GM18526 (cell line): ENCODE measurements around the gene NKX1-1.

Experiments used
- POLR2A ChIP-seq: IDR thresholded peaks from 3 replicates; pipeline ENCODE4 v1.6.1; 2011; ENCODE audit not compliant: insufficient read length; ENCODE audit errors: extremely low read depth

The NKX1-1 gene

GRCh38 chr4:1410491-1411325, 4.5 kb upstream of the NKX1-1 start:
- no peak for TF ChIP-seq POLR2A

DNA sequence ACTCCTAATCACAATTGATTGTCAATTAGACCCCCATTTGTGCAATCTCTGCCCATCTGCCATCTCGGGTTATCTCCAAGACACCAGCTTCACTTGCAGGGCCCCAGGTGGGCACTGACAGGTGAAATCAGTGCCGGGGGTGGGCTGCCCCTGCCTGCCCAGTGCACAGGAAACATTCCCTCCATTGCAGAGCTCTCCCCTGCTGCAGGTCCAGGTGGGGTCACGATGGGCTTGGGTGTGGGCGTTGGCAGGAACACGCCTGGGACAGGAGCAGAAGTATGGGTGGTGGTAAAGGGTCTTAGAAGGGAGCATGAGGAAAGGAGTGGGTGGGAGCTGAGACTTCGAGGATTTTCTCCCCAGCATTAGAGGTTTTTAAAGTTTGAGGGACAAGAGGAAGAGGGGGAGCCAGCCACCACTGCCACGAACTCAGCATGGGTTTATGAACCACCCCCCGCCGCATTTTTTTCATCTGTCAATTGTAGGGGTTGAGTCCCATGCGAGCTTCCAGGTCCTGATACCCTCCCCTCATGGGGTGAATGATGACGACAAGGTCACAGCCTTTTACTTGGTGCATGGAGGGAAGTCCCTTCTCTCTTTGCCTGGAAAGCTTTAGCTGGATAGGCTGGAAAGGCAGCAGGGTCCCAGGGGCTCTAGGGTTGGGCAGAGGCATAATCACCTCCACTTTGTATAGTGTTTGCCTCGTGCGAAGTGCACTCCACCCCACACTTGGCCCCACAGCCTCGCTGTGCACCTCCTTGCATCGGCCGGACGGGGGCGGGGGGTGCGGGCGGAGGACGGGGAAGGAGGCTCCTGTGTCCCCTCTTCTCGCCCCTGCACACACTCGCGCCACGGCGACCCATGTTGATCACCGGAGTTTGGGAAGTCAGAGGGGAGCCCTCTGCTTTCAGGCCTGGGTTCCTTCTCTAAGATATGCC, 3.5 kb upstream of the NKX1-1 start:
- no peak for TF ChIP-seq POLR2A

- no peak for TF ChIP-seq POLR2A
Measured at GRCh38 chr4:1409079-1409478, 2.8 kb upstream of the NKX1-1 start.

GRCh38 chr4:1408418-1408817, 2.2 kb upstream of the NKX1-1 start:
- no peak for TF ChIP-seq POLR2A

DNA sequence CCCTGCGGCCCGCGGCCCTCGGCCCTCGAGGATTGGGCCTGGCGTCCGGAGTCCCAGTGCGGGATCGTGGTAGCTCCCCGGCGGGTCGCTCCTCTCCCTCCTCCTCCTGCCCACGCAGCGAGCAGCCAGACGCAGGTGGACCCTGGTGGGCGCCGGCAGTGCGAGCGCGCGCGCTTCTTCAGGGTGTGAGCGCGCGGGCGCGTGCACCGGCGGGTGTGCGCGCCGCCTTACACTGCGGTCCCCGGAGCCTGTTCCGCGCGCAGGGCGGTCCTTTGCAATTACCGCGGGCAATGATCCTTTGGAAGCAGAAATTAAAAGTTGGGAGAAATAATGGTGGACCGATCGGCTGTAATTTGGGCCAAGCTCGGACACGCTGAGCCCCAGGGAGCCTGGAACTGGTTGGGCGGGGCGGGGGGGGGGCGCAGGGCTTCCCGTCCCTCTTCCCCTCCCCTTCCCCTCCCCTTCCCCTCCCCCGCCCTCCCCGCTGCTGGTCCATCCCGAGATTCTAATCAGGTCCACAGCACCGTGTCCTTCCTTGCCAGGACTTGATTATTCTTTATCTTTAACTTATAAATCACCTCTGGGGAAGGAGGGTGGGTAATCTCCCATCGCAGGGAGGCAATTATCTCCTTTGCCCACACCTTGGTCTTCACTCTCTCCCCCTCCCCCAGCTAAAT, 1.6 kb upstream of the NKX1-1 start:
- no peak for TF ChIP-seq POLR2A

GRCh38 chr4:1406981-1407656, 877 bp upstream of the NKX1-1 start:
- TF ChIP-seq POLR2A = no peak

GRCh38 chr4:1405636-1406393, 427 bp downstream of the NKX1-1 start:
- TF ChIP-seq POLR2A = no peak

- TF ChIP-seq POLR2A = no peak
Measured at GRCh38 chr4:1405254-1405635, 997 bp downstream of the NKX1-1 start.

- no peak for TF ChIP-seq POLR2A
Measured at GRCh38 chr4:1404573-1405253, 1.5 kb downstream of the NKX1-1 start.

DNA sequence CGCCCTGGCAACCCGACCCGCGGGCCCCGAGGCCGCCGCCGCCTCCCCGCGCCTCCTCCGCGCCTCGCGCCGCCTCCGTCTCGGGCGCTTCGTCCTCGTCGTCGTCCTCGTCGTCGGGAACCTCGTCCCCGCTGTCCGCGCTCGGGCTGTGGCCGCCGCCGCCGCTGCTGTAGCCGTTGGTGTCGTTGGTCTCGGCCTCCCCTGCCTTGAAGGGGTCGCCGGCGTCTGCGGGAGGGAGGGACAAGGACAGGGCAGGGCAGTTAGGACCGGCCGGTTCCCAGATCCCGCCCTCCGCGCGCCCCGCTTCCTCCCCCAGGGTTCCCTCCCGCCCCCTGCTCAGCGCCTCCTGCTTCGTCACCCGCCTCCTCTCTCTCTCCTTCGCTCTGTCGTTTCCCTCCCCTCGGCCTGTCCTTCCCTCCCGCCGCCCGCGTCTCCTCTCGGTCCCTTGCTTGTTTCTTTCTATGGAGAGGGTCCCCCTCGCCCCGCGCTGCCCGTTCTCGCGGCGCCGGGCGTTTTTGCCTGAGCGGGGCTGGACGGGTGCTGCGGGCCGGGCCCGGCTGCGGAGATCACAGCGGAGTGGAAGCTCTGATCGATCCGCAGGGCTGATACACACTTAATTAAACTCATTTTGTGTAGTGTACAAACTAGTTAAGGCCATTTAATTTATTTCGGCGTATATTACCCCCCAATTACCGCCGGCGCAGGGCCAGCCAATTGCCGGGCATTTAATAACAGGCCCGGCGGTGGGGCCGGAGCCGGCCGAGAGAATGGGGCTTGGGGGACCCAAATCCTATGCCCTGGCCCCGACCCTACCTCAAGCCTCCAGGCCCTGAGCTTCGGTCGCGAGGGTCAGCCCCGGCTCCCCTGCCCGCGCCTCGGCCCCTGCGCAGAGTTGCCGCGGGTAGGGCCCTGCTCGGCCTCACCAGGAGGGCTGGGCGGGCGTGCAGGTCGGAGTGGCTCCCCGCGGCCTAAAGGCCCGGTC, 2.4 kb downstream of the NKX1-1 start:
- TF ChIP-seq POLR2A = no peak

DNA sequence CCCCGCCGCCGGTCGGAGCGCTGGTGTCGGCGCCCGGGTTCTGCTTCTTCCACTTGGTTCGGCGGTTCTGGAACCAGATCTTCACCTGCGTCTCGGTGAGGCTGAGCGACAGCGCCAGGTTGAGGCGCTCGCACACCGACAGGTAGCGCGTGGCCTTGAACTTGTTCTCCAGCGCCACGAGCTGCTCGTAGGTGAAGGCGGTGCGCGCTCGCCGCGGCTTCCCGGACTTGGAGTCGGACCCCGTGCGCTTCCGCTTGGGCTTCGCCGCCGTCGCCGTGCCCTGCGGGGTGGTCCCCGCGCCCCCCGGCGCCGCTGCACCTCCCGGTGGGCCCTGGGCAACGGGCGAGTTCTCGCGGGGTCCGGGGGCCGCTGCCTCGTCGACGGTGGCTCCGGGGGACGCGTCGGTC, 3.1 kb downstream of the NKX1-1 start:
- TF ChIP-seq POLR2A = no peak

GRCh38 chr4:1402516-1403091, 3.6 kb downstream of the NKX1-1 start:
- no peak for TF ChIP-seq POLR2A
